Colon (tissue), 2 donors: ENCODE results near the gene NUP210L.
"Not testable (repeated sequence)": the region's sequence is repeated elsewhere in the genome, so short reads cannot be mapped to it uniquely, and the experiment has no call there.

ENCODE experiments used
- FAIRE-seq: peaks from 2 replicates; lab custom pipeline; 2012; peaks lifted over from hg19 to GRCh38; lab: Jason Lieb, UNC
- donor health status: control.
- donor health status: control.

The NUP210L gene

DNA sequence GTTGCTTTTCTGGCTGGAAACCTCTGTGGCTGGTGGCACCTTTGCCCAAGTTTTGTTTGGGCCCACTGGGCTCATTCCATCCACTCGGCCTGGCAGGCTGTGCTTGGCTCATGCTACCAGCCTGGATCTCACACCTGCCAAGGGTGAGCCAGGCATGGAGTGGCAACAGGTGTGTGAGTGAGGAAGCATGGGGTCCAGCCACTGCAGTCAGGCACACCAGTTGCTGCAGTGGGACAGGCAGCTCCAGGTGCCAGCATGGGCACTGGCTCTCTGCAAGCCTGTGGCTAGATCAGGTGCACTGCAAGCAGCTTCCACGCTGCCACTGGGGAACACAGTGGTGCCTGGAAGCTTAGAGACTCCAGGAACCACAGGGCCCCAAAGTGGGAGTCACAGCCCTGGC, 57.0 kb downstream of the NUP210L start:
- FAIRE-seq = no peak

- no peak for FAIRE-seq
Observed at GRCh38 chr1:154095456-154096060, 59.3 kb downstream of the NUP210L start.

GRCh38 chr1:154094411-154094810, 60.5 kb downstream of the NUP210L start:
- FAIRE-seq = no peak

DNA sequence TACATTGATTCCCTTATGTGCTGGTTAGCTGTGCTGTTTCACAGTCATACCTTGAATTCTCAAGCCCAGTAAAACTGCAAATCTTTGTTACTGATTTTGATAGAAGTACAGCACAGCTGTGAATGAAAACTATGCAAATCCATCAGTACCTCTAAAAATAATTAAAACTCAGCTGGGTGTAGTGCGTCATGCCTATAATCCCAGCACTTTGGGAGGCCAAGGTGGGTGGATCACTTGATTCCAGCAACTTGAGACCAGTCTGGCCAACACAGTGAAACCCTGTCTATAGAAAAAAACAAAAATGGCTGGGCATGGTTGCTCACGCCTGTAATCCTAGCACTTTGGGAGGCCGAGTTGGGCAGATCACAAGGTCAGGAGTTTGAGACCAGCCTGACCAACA, 61.2 kb downstream of the NUP210L start:
- no peak for FAIRE-seq

GRCh38 chr1:154091706-154092105, 63.2 kb downstream of the NUP210L start:
- FAIRE-seq = no peak

- no peak for FAIRE-seq
Observed at GRCh38 chr1:154087574-154087973, 67.3 kb downstream of the NUP210L start.

DNA sequence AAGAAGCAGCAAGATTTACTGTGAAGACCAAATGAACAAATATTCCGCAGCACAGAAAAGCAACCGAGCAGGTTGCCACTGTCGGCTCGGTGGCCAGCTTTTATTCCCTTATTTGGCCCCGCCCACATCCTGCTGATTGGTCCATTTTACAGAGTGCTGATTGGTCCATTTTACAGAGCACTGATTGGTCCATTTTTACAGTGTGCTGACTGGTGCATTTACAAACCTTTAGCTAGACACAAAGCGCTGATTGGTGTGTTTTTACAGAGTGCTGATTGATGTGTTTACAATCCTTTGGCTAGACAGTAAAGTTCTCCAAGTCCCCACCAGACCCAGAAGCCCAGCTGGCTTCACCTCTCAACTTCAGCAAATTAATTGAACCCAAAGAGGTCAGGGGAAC, 71.8 kb downstream of the NUP210L start:
- not testable (repeated sequence) for FAIRE-seq

DNA sequence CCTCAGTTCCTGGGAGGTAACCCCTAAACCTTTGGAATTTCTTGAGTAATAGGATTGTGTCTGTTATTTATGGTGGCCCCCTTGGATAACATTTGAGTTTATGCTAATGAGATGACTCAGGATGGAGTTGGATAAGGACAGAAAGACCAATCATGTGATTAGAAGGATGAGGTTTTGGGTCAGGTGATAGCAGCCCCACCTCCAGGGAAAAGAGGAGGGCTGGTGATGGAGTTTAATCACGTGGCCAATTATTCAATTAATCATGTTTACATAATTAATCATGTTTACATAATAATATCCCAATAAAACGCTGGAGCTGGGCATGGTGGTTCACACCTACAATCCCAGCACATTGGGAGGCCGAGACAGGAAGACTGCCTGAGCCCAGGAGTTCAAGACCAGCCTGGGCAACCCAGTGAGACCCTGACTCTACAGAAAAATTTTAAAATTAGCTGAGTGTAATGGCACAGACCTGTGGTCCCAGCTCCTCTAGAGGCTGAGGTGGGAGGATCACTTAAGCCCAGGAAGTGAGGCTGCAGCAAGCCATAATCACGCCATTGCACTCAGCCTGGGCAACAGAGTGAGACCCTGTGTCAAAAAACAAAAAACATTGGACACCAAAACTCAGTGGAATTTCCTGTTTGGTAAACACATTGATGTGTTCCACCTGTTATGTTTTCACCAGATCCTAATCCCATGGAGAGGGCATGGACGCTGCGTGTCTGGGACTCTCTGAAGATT, 73.3 kb downstream of the NUP210L start:
- FAIRE-seq = no peak

- FAIRE-seq = no peak
Observed at GRCh38 chr1:154076413-154076812, 78.5 kb downstream of the NUP210L start.

GRCh38 chr1:154075746-154076145, 79.1 kb downstream of the NUP210L start:
- no peak for FAIRE-seq

- FAIRE-seq = no peak
Observed at GRCh38 chr1:154062309-154062708, 92.6 kb downstream of the NUP210L start.

DNA sequence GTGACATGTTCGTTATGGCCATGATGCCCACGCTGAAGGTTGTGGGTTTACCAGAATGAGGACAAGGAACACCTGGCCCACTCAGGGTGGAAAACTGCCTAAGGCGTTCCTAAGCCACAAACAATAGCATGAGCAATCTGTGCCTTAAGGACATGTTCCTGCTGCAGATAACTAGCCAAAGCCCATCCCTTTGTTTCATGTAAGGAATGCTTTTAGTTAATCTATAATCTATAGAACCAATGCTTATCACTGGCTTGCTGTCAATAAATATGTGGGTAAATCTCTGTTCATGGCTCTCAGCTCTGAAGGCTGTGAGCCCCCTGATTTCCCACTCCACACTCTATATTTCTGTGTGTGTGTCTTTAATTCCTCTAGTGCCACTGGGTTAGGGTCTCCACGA, 107.4 kb downstream of the NUP210L start:
- FAIRE-seq = not testable (repeated sequence)

DNA sequence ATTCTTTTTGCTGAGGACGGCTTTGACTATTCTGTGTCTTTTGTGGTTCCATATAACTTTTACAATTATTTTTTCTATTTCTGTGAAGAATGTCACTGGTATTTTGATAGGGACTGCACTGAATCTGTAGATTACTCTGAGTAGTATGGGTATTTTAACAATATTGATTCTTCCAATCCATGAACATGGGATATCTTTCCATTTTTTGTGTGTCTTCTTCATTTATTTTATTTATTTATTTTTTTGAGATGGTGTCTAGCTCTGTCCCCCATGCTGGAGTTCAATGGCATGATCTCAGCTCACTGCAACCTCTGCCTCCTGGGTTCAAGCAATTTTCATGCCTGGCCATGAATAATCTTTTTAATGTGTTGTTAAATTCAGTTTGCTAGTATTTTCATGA, 121.2 kb downstream of the NUP210L start:
- FAIRE-seq = not testable (repeated sequence)

- FAIRE-seq = no peak
Observed at GRCh38 chr1:154019940-154020339, 134.9 kb downstream of the NUP210L start.

DNA sequence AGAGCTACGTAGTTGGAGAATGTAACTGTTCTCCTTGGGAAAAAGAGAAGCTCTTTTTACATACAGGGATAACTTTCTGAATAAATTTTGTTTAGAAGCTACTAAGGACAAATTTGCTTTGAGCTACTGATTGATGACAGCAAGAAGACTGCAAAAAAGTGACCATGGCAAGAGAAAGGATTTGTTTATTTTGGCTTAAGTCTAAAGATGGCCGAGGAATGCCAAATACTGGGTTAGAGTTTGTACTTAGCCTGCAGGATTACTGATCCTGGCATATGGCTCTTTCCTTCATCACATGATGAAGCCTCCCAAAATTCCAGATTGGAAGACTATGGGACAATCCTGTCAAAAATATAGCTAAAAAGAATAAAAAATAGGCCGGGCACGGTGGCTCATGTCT, 135.6 kb downstream of the NUP210L start:
- FAIRE-seq = no peak

DNA sequence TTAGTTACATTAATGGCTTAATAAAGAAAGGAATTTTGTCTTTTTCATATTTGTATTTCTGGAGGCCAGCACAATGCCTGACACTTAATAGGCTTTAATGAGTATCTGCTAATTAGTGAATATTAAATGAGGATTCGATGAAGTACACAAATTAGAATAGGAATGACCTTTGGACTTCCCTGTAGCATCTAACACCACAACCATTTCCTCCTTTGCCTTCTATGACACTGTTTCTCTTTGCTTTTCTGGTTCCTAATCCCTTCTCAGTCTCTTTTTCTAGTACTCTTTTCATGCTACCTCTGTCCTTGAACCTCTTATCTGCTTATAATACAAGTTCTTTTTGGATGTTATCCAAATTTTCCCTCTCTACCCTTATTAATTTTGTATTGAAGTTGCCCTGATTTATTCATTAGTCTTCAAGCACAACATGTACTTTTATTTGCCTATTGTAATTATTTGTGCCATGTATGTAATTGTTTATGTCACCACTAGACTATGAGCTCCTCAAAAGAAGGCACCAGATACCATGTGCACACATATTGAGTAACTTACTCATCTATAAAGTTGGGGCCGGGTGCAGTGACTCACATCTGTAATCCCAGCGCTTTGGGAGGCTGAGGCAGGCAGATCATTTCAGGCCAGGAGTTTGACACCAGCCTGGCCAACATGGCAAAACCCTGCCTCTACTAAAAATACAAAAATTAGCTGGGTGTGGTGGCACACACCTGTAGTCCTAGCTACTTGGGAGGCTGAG, 140.5 kb downstream of the NUP210L start:
- no peak for FAIRE-seq

DNA sequence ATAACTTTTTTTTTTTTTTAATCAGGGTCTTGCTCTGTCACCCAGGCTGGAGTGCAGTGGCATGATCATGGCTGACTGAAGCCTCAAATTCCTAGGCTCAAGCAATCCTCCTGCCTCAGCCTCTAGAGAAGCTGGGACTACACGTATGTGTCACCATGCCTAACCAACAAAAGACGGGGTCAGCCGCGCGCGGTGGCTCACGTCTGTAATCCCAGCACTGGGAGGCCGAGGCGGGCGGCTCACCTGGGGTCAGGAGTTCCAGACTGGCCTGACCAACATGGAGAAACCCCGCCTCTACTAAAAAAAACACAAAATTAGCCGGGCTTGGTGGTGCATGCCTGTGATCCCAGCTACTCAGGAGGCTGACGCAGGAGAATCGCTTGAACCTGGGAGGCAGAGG, 142.3 kb downstream of the NUP210L start:
- not testable (repeated sequence) for FAIRE-seq

DNA sequence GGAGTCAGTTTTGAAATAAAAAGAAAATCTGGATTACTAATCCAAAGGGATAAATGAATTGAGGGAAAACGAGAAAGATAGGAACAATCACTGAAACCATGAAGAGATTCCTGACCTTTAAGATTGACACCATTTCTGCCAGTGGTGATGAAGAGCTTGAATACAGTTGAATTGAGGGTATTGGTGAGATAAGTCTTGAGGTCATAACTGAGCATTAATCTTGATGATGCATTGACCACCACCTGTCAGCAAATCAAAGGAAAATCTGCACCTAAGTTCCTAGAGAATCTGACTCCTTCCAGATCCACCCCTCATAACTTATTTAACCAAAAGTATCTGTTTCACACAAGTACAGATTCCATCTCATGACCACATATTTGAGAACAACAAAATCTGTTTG, 142.7 kb downstream of the NUP210L start:
- FAIRE-seq = no peak

DNA sequence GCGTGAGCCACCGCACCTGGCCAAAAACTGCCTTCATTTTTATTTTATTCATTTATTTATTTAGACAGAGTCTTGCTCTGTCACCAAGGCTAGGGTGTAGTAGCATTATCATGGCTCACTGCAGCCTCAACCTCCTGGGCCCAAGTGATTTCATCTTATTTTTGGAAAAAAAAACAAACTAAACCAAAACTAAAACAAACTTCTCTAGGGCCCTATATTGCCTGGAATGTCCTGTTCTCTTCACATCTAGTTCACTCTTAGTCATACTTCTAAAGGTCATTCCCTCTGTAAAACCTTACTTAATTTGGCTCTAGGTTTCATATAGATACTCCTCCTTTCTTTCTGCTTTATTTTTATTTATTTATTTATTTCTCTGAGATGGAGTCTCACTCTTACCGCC, 148.7 kb downstream of the NUP210L start:
- no peak for FAIRE-seq

DNA sequence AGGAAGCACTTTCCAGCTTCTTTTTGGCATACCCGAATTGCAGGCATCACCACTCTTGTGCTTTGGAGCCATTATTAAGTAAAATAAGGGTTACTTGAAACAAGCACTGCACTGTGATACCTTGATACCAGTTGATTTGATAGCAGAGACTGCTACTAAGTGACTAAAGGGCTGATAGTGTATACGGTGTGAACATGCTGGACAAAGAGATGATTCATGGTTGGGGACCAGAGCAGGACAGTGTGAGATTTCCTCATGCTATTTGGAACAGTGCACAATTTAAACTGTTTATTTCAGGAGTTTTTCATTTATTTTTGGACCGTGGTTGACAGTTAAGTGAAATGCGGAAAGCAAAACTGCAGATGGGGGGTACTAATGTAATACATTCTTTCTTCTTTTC, 154.5 kb downstream of the NUP210L start:
- FAIRE-seq = no peak

- not testable (repeated sequence) for FAIRE-seq
Observed at GRCh38 chr1:153996882-153997281, 158.0 kb downstream of the NUP210L start.

- no peak for FAIRE-seq
Observed at GRCh38 chr1:153995640-153996039, 159.2 kb downstream of the NUP210L start.

DNA sequence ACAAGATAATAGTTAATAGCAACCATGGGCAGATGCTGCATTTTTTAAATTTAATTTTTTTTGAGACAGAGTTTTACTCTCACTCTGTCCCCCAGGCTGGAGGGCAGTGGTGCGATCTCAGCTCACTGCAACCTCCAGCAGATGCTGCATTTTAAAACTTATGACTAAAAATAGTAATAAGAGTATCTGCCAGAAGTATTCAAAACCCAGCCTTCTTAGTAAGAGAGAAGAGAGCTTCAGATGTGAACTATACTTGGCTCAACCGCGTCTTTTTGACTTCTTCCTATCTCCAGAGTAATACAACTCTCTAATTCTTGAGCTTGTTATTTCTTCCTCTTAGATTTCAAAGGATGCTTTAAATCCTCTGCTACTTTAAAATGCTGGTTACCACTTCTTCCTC, 159.7 kb downstream of the NUP210L start:
- FAIRE-seq = no peak
